CD4-positive, alpha-beta T cell treated with Interleukin-6 at 100 ng/mL for 8 hours (primary cell): ENCODE data around the gene KMT2D.
"Not testable (repeated sequence)": the region's sequence is repeated elsewhere in the genome, so short reads cannot be mapped to it uniquely, and the experiment has no call there.

Experiments
- DNase-seq: peaks from one replicate; pipeline ENCODE4 v3.0.0-alpha.2; 2020; ENCODE audit warnings: mixed read lengths, low spot score

Gene KMT2D

GRCh38 chr12:49088932-49089330, 28.3 kb upstream of the KMT2D start:
- no peak for DNase-seq

- peak; percentile 80 for DNase-seq
Observed at GRCh38 chr12:49088150-49088931, 27.7 kb upstream of the KMT2D start.

DNA sequence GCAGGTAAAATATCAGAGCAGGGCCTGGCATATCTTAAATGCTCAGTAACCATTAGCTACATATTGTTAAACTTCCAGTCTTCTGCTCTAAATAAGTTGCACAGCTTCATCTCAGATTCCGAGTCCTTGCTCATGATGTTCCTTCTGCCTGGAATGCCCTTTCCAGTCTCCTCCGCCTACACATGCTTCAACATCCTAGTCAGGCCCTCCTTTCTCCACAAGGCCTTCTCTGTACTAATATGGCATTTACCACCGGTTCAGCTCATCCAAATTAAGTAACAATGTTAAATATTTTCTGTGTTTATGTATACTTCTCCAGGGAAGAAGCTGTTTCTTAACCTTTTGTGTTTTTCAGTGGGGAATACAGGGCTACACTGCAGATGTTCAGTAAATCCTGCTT, 25.5 kb upstream of the KMT2D start:
- DNase-seq: no peak

DNA sequence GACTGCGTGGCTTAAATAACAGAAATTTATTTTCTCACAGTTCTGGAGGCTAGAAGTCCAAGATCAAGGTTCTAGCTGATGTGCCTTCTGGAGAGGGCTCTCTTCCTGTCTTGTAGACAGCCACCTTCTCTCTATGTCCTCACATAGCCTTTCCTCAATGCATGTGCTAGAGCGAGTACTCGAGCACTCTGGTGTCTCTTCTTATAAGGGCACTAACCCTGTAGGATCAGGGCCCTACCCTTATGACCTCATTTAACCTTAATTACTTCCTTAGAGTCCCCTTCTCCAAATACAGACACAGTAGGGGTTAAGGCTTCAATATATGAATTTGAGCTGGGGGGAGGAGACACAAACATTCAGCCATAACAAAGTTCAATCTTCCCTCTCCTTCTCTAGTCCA, 23.8 kb upstream of the KMT2D start:
- no peak for DNase-seq

GRCh38 chr12:49079793-49080192, 19.2 kb upstream of the KMT2D start:
- DNase-seq: no peak

- DNase-seq: no peak
Observed at GRCh38 chr12:49070971-49071370, 10.4 kb upstream of the KMT2D start.

GRCh38 chr12:49069507-49070346, 9.1 kb upstream of the KMT2D start, which contains the start of gene RHEBL1:
TSS of gene RHEBL1 (minus strand) at chr12:49069979. CDS start at chr12:49069785, 194 bp downstream.
- peak; percentile 98 for DNase-seq

DNA sequence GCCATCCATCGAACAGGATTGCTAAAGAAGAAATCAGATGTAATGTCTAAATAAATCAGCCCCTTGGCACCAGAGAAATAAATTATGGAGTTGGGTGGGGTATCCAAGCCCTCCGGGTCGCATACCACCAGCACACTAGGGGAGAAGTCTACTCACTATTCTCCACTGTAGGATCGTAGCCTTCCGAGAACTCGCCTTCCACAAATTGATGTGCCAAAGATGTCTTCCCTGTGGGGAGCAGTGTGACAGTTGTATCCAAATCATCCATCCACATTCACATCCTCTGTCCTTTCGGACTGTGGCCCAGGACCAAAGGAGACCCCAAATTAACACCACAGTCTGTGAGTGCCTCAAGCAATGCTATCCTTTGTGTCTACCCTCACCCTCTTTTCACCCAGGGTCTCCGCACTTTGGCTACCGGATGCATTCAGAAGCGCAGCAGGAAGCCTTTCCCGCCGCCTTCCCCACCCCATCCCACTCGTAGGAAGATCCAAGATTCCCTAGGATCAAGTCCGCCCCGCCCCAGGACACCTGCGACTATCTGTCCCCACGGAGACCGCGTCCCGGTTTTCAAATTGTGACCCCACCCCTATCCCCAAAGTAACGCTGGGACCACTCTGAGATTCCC, 8.4 kb upstream of the KMT2D start:
- DNase-seq: no peak

DNA sequence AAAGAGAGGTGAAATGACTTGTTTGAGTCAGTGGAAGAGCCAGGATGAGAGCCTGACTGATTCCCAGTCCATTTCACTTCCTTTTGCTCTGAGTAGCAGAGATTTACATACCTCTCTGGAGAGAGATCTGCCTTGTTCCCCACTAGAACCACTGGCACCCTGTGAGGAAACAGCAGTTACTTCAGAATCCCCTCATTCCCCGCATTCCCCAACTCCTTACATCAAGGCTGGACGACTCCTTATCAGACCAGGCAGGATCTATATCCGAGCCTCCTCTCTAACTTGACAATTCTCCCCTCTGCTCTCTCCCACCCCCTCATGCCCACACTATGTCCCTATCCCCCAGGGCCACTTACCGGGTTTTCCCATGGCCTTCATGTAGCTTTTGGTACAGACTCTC, 5.5 kb upstream of the KMT2D start:
- no peak for DNase-seq

- no peak for DNase-seq
Observed at GRCh38 chr12:49064767-49065152, 4.2 kb upstream of the KMT2D start.

- DNase-seq: not testable (repeated sequence)
Observed at GRCh38 chr12:49061916-49062315, 1.3 kb upstream of the KMT2D start.

DNA sequence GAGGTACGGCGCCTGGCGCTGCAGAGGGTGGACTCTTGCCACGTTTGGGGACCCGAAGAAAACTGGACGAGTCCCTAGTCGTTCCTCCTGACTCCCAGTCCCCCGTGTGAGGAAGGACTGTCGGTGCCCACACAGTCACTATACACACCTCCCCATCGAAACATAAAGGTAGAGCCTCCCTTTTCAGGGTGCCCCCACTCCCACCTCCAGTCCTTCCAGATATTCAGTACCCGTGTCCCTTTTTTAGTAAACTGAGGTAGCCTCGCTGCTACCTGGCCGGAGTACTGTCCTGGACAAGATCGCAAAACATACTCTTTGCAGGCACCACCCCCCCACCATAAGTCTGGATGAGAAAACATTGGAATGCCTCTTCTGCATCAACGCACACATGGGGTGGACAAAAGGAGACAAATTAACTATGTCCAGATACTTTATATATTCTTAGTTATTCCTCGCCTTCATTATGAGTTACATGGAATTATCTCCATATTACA, 610 bp upstream of the KMT2D start:
- no peak for DNase-seq

DNA sequence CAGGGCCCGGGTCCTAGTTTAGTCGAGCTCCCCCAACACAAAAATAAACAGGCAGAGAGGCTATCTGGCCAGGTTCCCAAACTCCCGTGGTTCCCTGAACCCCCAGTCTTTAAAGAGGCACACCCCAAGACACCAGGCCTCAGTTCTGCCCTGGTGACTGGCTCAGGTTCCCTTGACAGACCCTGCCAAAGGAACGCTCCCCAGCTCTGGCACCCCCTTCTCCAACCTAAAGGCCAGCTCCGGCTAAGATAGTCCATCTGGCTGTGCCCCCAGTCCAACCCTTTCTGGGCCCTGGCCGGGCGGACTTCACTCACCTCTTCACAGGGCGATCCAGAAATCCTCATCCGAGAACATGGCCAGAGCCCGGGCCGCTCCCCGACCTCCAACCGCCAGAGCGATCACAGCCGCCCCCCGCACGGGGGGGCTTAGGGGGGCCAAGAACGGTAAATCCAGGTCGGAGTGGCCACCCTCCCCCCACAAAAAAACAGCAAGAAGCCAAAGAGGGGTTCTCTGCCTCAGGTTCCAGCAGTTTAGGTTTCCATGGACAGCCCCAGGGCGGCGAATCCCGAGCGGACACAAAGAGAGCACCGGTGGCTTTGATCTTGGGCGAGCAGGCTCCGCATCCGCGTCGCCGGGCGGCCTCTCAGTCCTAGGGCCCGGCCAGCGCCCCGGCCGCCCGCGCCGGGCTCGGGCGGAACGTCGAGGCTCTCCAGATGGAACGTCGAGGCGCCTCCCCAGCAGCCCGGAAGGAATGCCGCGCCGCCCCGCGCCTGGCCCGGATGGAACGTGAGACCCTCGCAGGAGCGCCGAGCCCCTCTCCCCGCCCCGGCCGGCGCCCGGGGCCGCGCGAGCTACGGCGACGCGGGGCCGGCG, 1.1 kb downstream of the KMT2D start:
- DNase-seq: no peak

DNA sequence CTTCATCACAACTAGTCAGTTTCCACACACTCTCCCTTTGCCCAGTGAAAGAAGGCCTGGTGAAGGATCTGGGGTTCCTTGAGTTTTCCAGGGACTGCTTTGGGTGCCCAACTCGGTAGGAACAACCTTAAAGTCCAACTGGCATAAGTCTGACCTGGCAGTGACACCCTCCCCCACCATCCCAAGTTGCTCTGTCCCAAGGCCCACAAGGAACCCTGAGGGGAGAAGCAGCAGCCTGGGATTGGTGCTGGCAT, 1.6 kb downstream of the KMT2D start:
- no peak for DNase-seq

DNA sequence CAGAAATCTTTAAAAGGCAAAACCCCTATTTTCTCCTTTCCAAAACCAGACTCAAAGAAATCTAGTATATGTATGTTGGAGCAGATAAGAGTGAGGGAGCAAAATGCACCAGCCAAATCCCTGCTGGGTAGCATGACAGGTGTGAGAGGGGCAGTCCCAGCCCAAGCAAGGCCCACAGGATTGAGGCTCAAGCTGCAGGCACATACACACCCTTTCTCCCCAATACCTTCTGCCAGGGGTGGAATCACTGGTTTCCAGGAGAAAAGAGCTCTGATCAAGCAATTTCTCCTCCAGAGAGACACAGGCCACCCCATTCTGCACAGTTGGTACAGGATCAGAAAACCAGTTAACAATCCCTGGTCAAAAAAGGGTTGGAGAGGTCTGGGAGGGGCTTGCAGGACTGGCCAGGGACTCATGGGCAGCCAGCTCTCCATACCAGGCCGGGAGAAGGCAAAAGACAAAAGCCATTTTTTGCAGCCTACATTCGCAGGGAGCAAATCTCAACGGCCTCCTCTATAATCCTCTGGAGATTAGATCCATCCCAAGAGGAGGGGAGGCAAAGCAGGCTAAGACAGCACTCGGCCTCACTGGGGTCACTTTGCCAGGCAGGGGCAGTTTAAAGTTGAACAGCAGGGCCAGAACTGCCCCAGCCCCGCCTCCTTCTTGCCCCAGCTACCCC, 2.1 kb downstream of the KMT2D start:
- no peak for DNase-seq

DNA sequence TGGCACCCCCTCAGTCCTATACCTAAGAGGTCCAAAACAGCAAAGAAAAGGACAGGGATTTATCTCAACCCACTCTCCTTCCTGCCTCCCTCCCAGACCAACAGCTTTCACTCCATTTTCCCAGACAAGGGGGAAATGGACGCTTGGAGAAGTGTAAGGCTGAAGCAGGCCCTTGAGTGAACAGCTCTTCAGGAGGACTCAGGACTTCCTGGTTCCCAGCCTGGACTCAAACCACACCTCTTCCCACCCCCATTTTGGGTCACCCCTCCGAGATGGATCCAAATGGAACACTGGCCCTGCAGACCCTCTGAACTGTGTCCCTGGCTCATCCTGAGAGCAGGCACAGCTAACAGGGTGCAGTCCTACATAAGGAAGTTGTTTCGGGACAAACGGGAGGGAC, 2.7 kb downstream of the KMT2D start:
- DNase-seq: no peak

GRCh38 chr12:49055978-49056754, 4.4 kb downstream of the KMT2D start:
- peak; percentile 67 for DNase-seq

DNA sequence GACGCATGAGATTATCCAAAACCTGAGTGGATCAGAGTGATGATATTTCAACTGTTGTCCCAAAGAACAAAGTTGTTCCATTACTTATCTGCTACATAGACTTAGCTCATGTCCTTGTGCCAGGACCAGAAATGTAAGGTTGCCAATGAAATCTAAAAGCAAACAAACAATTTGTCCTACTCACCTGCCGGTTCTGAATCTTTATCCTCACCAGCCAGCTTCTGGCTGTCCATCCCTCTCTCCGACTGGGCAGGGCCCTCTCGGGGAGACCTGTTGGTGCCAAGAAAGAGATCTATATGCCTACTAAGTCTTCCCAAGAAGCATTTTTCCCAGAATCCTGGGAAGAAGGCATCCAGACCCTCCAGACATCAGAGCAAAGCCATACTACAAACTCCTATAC, 5.5 kb downstream of the KMT2D start:
- no peak for DNase-seq

DNA sequence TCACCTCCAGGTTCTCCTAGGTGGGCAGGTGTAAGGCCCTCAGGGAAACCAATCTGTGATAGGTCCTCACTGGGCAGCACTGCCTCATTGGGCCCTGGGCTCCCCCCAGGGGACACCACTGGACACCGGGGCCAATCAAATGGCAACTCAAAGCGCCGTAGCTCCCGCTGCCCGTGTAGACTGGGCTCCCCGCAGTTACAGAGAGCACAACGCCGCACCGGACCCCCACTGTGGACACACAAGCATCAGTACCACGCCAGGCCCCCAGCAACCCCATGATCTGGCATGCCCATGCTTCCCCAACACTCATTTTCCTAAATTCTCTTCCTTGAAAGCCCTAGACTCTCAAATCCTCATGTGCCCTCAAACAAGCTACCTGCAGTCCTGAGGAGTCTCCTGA, 6.1 kb downstream of the KMT2D start:
- DNase-seq: no peak

GRCh38 chr12:49054096-49054495, 6.5 kb downstream of the KMT2D start:
- DNase-seq: no peak
